DND-41 (cell line): ENCODE data around the gene C22orf31.

Experiments used
- CTCF ChIP-seq: IDR thresholded peaks from 2 replicates; pipeline ENCODE4 v1.5.1; 2012; ENCODE audit warnings: borderline replicate concordance, low read length, moderate library complexity, mild to moderate bottlenecking; ENCODE audit not compliant: poor library complexity, severe bottlenecking; ENCODE audit errors: extremely low read depth
- EZH2 ChIP-seq: IDR thresholded peaks from 3 replicates; pipeline ENCODE4 v1.6.1; 2012; ENCODE audit warnings: borderline replicate concordance, low read depth, mild to moderate bottlenecking, moderate library complexity, low read length, inconsistent platforms; ENCODE audit not compliant: severe bottlenecking

GRCh38 chr22:29043906-29044575 lies 17.6 kb downstream of the C22orf31 start:
- TF ChIP-seq EZH2 (no peak), CTCF (no peak)
